Pancreas (tissue), 10 donors: ENCODE measurements around the gene DDX54. TPM values are rescaled to one million over a fixed set of nuclear protein-coding genes. Genes with fewer than 3 reads are reported as not detected.

Experiments used
- ATAC-seq, 4 donors: fragments of 200-7000 bp; cut with Tn5 transposase; one replicate each; pipeline versions ENCODE4 v1.8.0 to v1.9.1; 2020; ENCODE audit warnings: mild to moderate bottlenecking in 4 of 4, moderate library complexity in 4 of 4
- DNase-seq, 6 donors: peaks; one replicate each; pipeline ENCODE4 v3.0.0-alpha.2; 2020
- FAIRE-seq: peaks from 2 replicates; lab custom pipeline; 2012; peaks lifted over from hg19 to GRCh38; lab: Jason Lieb, UNC
- H3K27ac ChIP-seq, 4 donors: fragments of 200-600 bp; sonication (generic); 1 replicate in 3 of 4; 2 replicates in 1 of 4; pipeline versions ENCODE4 v1.5.0 to v1.8.0; 2020
- H3K27me3 ChIP-seq, 4 donors: fragments of 200-600 bp; one replicate each; pipeline ENCODE4 v1.8.0; 2021
- H3K36me3 ChIP-seq, 3 donors: fragments of 200-600 bp; sonication (generic) in 1 of 3; one replicate each; pipeline versions ENCODE4 v1.5.0 to v1.8.0; 2020 to 2021
- H3K4me1 ChIP-seq, 3 donors: fragments of 200-600 bp; one replicate each; pipeline ENCODE4 v1.8.0; 2021
- H3K4me3 ChIP-seq, 4 donors: fragments of 200-600 bp; sonication (generic) in 2 of 4; one replicate each; pipeline versions ENCODE4 v1.5.0 to v1.8.0; 2020 to 2021
- H3K9me3 ChIP-seq, 4 donors: fragments of 200-600 bp; one replicate each; pipeline ENCODE4 v1.8.0; 2021
- WGBS, 2 donors: extraction: QIAGEN DNeasy Blood & Tissue Kit; methylation state at CpG; one replicate each; pipeline ENCODE4 v1.1.7; 2013; 5-methylcytosine and 5-hydroxymethylcytosine counted together
- intact Hi-C, 3 donors: fragments of 100-400 bp; cut with DNase I; formaldehyde crosslinking; loops; one replicate each; pipeline versions ENCODE4 v1.11.1 to v1.14.2; 2022
- polyA plus RNA-seq, 2 donors: library from polyadenylated mRNA; stranded (reverse); fragments of 200-250 nt; gene quantifications; one replicate each; pipeline ENCODE4 v1.2.3, GENCODE V29; 2013
- total RNA-seq, 6 donors: library from RNA; stranded (reverse); fragmentation: NEBNext Ultra II Directional in 4 of 6; extraction: Animal tissue kit (Norgen Biotek cat#: 25700) in 4 of 6; gene quantifications; one replicate each; pipeline versions ENCODE4 v1.2.1 to v1.2.4, GENCODE V29; 2021 to 2023
- TF ChIP-seq, protein P1 (sequence below), 4 donors: fragments of 200-600 bp; sonication (generic) in 3 of 4; IDR thresholded peaks; one replicate each; pipeline versions ENCODE4 v1.5.0 to v1.8.0; 2021; ENCODE audit warnings: antibody characterized with exemption in 4 of 4
- donor health status: healthy with polysubstance abuse.
- donor health status: DM: no; HTN: no; CAD: no; lungs with moderate emphysema.
- donor health status: DM: no; HTN: no; CAD: no.
- donor health status: control.
- donor health status: control.
- donor health status: Bipolar disorder and iron deficiency.
- donor health status: DM: yes; HTN: yes; CAD: no.
- donor health status: DM: no; HTN: no; CAD: no.
- donor health status: DM: no; HTN: no; CAD: no.
- donor health status: DM: yes; HTN: yes; CAD: no.

The DDX54 gene
- total and polyA plus RNA-seq, 8 donors, result 30.0 to 71.4 (median 54.6) TPM

GRCh38 chr12:113152835-113153814 lies 32.2 kb downstream of the DDX54 start:
- no peaks in the 10 kb centered on the region for H3K27me3 ChIP-seq
- H3K4me1 ChIP-seq, result peaks cover 0 to 6% (median 0%) of the 10 kb centered on the region in 3 donors
- ATAC-seq (peak; percentile 78 to 93 (median 90)), DNase-seq (peak; percentile 51 to 88 (median 68)), FAIRE-seq (no peak)
- H3K36me3 ChIP-seq, result peaks cover 0 to under 1% (median 0%) of the 10 kb centered on the region in 3 donors
- peak overlapping the region in 2 of 4 donors; percentile 31 to 48 for H3K4me3 ChIP-seq
- intact Hi-C loops, result loop anchor here in 1 of 3 donors (10.0 kb wide), 1 partner anchor 98 kb away; the partner anchor contains the start of gene DTX1
- H3K9me3 ChIP-seq, result no peaks in the 10 kb centered on the region
- WGBS, 2 donors, result 8 to 9% methylated on average over 63 to 70 of the region's 70 CpGs
- no peak overlapping the region for H3K27ac ChIP-seq
- TF ChIP-seq, protein P1, sequence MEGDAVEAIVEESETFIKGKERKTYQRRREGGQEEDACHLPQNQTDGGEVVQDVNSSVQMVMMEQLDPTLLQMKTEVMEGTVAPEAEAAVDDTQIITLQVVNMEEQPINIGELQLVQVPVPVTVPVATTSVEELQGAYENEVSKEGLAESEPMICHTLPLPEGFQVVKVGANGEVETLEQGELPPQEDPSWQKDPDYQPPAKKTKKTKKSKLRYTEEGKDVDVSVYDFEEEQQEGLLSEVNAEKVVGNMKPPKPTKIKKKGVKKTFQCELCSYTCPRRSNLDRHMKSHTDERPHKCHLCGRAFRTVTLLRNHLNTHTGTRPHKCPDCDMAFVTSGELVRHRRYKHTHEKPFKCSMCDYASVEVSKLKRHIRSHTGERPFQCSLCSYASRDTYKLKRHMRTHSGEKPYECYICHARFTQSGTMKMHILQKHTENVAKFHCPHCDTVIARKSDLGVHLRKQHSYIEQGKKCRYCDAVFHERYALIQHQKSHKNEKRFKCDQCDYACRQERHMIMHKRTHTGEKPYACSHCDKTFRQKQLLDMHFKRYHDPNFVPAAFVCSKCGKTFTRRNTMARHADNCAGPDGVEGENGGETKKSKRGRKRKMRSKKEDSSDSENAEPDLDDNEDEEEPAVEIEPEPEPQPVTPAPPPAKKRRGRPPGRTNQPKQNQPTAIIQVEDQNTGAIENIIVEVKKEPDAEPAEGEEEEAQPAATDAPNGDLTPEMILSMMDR (IDR thresholded peaks at IDR 0.05), result peak in 3 of 4 donors; percentile 25 to 39 (median 29)

GRCh38 chr12:113152196-113152834 lies 33.0 kb downstream of the DDX54 start:
- ATAC-seq (no peak), FAIRE-seq (no peak), DNase-seq (no peak)
- Histone ChIP-seq H3K36me3 (no peaks in the 10 kb centered on the region), H3K4me1 (peaks cover 0 to 6% (median 0%) of the 10 kb centered on the region in 3 donors), H3K27ac (no peak overlapping the region), H3K9me3 (no peaks in the 10 kb centered on the region), H3K4me3 (peak overlapping the region in 1 of 4 donors; percentile 48), H3K27me3 (no peaks in the 10 kb centered on the region)
- TF ChIP-seq, protein P1 (IDR thresholded peaks at IDR 0.05), result no peak
- 24 to 39% methylated on average over 9 of the region's 9 CpGs for WGBS, 2 donors
- intact Hi-C loops, result loop anchor here in 1 of 3 donors (10.0 kb wide), 1 partner anchor 98 kb away; the partner anchor contains the start of gene DTX1

DNA sequence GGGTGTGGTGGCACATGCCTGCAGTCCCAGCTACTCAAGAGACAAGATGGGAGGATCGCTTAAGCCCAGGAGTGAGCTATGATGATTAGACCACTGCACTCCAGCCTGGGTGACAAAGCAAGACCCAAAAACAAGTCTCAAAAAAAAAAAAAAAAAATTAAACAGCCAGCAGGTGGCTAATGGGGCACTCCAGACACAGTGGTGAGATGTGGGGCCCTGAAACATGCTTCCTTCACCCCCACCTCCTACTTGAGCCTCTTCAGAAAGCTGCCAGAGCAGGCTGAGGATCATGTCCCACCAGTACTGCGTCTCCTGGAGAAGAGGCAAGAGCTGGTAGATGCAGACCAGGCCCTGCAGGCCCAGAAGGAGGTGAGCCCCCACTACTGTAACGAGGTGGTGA lies 33.6 kb downstream of the DDX54 start:
- FAIRE-seq, result no peak

GRCh38 chr12:113149361-113150150 lies 35.7 kb downstream of the DDX54 start, which contains the start of gene CFAP73:
Gene CFAP73 (plus strand): TSS chr12:113149724. CDS start chr12:113149858, 134 bp downstream.
- Histone ChIP-seq H3K4me1 (peaks cover 0 to 4% (median 0%) of the 10 kb centered on the region in 3 donors), H3K27me3 (no peaks in the 10 kb centered on the region), H3K9me3 (no peaks in the 10 kb centered on the region), H3K36me3 (no peaks in the 10 kb centered on the region), H3K4me3 (no peak within 1 kb of the TSS), H3K27ac (peak within 1 kb of the TSS; percentile 28 to 44 (median 40))
- ATAC-seq (peak; percentile 66 to 78 (median 68)), DNase-seq (peak in 5 of 6 donors; percentile 64 to 85 (median 68)), FAIRE-seq (no peak)
- TF ChIP-seq, protein P1 (IDR thresholded peaks at IDR 0.05), result no peak
- intact Hi-C loops, result loop anchor here in 1 of 3 donors (10.0 kb wide), 1 partner anchor 95 kb away; the partner anchor contains the start of gene DTX1
- 29 to 35% methylated on average over 22 of the region's 22 CpGs for WGBS, 2 donors

More for the DNA sequence above, 33.6 kb downstream of the DDX54 start:
- 87 to 100% methylated on average over 3 of the region's 3 CpGs for WGBS, 2 donors
- Histone ChIP-seq H3K9me3 (no peaks in the 10 kb centered on the region), H3K36me3 (no peaks in the 10 kb centered on the region), H3K27ac (no peak overlapping the region), H3K4me1 (peaks cover 0 to 6% (median 0%) of the 10 kb centered on the region in 3 donors), H3K27me3 (no peaks in the 10 kb centered on the region), H3K4me3 (no peak overlapping the region)
- DNase-seq (no peak), ATAC-seq (no peak)
- intact Hi-C loops, result loop anchor here in 1 of 3 donors (10.0 kb wide), 1 partner anchor 97 kb away; the partner anchor contains the start of gene DTX1
- TF ChIP-seq, protein P1 (IDR thresholded peaks at IDR 0.05), result no peak
